Esophagus mucosa (tissue), 1 donor: ENCODE measurements around the gene HLA-DRB1. TPM values are rescaled to one million over a fixed set of nuclear protein-coding genes. Genes with fewer than 3 reads are reported as not detected.
"Not testable (repeated sequence)": the region's sequence is repeated elsewhere in the genome, so short reads cannot be mapped to it uniquely, and the experiment has no call there.

Experiments
- ATAC-seq: fragments of 200-7000 bp; cut with Tn5 transposase; one replicate; pipeline ENCODE4 v1.9.1; 2020
- total RNA-seq: library from RNA; stranded (reverse); gene quantifications from one replicate; pipeline ENCODE4 v1.2.4, GENCODE V29; 2023
- donor health status: DM: yes; HTN: yes; CAD: no.

Gene HLA-DRB1
- total RNA-seq: 17.3 TPM

- ATAC-seq: peak; percentile 97
These were observed at the start of gene HLA-DRB1 for GRCh38 chr6:32589596-32590449. Gene HLA-DRB1, minus strand, starts transcription at chr6:32589848. Its CDS starts 106 bp downstream, at chr6:32589742.

DNA sequence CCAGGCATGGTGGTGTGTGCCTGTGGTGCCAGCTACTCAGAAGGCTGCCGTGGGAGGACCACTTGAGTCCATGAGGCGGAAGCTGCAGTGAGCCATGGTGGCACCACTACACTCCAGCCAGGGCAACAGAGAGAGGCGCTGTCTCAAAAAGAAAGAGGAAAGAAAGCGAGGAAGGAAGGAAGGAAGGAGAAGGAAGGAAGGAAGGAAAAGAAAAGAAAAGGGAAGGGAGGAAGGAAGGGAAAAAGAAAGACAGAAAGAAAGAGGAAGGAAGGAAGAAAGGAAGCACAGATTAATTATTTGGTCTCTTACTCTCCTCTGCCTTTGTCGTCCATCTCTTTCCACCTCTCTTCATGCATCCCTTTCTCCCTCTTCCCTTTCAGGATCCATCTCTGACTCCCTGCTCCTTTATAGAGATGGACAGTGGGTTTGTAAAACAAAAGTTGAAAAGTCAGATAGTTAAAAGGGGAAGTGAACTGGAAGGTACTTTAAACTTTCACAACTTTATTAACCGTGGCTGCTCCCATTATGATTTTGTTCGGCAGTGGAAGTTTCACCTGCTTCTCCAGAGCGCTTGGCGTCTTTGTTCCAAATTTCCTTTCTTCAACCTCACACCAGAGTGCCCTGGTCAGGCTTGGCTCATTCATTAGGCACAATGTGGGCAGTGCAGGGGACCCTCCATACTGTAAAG lies 49.0 kb upstream of the HLA-DRB1 start:
- ATAC-seq: no peak

GRCh38 chr6:32637883-32638282 lies 48.2 kb upstream of the HLA-DRB1 start:
- ATAC-seq: no peak

- ATAC-seq: peak; percentile 45
These were observed 47.7 kb upstream of the HLA-DRB1 start, which contains the start of gene HLA-DQA1 for GRCh38 chr6:32637219-32637880. Gene HLA-DQA1, plus strand, starts transcription at chr6:32637406. Its CDS starts 53 bp downstream, at chr6:32637459.

- no peak for ATAC-seq
These were observed 46.0 kb upstream of the HLA-DRB1 start for GRCh38 chr6:32635526-32636123.

DNA sequence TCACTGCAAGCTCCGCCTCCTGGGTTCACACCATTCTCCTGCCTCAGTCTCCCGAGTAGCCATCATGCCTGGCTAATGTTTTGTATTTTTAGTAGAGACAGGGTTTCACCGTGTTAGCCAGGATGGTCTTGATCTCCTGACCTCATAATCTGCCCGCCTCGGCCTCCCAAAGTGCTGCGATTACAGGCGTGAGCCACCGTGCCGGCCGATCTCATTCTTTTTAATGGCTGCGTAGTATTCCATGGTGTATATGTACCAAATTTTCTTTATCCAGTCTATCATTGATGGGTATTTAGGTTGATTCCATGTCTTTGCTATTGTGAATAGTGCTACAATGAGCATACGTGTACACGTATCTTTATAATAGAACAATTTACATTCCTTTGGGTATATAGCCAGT lies 40.1 kb upstream of the HLA-DRB1 start:
- not testable (repeated sequence) for ATAC-seq

DNA sequence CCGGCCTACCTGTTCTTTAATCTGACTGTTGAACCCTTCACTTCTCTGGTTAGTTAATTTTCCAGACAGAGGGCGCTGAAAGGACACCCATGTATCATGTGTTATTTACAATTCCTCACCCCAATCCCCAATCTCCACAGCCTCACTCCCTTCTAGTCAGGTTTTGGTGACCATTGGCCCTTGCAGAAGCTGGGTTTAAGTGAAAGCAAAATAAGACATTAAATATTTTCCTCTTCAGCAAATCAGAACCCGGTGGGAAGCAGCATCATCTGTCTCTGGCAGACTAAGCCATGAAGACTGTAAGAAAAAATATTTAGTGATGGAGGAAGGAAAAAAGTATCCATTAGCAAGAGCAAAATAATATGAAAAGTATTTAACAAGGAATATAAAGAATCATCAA lies 38.2 kb upstream of the HLA-DRB1 start:
- ATAC-seq: no peak

DNA sequence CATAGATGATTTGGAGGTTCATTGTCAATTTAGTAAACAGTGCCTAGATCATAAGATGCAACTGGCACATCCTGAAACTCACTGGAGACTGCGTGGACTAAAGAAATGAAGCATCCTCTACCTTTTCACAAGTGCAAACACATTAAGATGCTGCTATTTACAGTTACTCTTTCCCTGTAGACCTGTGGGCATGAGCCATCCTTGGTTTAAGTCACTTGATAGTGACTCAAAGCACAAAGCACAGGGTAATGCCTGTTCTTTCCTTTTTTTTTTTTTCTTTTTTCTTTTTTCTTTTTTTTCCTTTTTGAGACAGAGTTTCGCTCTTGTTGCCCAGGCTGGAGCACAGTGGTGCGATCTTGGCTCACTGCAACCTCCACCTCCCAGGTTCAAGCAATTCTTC lies 37.6 kb upstream of the HLA-DRB1 start:
- ATAC-seq: no peak

GRCh38 chr6:32625137-32625536 lies 35.5 kb upstream of the HLA-DRB1 start:
- no peak for ATAC-seq

DNA sequence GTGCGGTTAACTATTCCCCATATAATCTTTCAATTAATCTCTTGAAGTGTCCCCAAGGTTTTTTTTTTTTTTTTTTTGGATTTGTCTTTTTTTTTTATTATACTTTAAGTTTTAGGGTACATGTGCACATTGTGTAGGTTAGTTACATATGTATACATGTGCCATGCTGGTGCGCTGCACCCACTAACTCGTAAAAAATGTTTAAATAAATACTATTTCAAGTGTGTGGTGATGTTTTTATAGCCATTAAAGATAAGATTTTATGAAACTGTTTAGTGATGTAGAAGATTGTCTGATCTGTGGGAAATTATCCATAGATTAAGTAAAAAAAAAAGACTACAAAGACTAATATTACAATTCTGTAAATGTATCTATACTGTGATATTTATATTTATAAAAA lies 34.9 kb upstream of the HLA-DRB1 start:
- no peak for ATAC-seq

DNA sequence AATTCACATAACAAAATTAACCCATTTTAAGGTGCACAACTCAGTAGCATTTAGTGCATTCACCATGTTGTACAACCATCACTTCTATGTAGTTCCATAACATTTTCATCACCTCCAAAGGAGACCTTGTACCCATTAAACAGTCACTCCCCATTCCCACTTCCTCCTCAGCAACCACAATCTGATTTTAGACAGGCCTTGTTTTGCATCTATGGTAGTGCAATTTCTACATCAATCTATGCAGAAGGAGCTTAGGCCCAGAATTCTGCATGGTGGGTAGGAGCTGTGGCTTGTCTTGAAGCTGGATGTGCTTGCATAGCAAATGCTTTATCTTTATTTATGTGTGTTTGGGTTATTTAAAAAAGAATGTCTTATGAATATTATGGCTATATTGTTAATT lies 34.0 kb upstream of the HLA-DRB1 start:
- no peak for ATAC-seq

DNA sequence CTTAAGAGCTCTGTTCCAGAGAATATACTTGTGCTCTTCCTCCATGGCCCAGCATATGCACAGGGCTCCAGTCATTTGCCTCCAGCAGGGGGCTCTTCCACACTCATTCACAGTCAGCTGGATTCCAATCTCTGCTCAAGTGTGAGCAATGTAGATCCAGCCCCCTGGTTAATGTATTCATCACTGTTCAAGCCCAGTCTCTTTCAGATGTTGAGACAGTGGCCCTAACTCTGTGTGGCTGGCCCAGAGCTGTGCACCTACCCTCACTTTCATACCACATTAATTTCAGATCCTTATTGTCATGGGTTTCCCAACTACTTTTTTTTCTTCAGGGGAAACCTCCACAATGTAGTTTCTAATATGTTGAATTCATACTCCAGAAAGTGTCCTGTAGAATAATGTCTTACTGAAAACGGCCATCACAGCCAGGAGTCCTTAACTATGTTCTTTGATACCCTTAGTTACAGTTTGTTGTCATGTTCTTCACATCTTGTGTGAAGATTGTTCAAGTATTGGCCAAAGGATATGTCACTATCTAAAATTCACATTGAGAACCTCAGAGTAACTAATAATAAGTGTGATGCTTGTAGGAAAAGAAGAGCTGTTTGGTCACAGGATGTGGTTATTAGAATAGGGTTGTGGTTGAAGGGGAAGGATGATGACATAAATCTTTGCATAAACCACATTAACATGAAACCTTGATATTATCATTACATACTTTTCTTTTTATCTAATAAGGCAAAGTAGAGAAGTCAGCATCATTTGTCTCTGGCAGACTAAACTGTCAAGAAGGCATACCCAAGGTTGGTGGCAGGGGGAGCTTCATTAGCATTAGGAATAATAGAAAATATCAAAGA lies 33.1 kb upstream of the HLA-DRB1 start:
- peak; percentile 77 for ATAC-seq

DNA sequence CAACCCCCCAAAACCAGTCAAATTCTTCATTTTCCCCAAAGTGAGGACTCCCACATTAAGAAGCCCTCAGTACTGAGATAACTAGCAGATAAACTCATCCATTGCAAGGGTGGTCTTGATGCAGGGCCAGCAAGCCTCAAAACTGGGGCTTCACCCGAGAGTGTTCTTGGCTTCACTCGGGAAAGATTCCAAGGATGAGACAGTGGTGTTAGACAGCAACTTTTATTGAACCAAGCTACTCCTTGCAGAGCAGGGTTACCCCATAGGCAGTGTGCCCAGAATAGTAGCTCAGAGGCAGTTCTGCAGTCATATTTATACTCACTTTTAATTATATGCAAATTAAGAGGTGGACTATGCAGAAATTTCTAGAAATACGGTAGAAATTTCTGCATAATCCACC lies 31.7 kb upstream of the HLA-DRB1 start:
- ATAC-seq: no peak

GRCh38 chr6:32617751-32618150 lies 28.1 kb upstream of the HLA-DRB1 start:
- no peak for ATAC-seq

GRCh38 chr6:32615885-32616532 lies 26.4 kb upstream of the HLA-DRB1 start:
- ATAC-seq: no peak

DNA sequence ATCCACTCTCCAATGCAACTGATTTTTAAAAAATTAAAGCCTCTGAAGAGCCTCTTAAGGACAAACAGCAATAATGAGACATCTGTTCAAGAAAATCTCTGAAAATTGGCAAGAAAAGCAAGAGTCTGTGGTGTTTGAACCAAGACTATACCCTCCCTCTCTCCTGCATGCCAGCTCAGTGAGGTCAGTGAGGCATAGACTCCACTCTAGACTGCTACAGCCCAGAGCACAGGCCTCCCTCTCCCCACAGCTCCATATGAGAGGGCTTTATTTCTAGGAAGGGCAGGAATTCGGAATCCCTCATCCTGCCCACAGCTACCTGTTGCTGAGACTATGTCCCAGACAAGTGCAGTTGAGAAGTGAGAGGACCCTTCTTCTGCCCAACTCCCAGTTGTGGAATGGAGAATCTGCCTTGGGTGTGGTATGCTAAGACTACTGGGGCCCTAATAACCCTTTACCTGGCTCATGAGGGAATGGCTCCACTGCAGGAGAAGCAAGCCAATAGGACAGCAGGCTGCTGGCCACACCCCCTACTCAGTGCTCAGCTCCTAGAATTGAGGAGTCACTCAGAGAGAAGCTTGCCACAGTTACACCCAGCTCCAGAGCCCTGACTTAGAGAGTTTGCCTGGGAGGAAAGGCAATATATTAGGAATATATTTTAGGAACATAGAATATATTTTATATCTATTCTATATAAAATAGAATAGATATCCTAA lies 24.9 kb upstream of the HLA-DRB1 start:
- no peak for ATAC-seq

DNA sequence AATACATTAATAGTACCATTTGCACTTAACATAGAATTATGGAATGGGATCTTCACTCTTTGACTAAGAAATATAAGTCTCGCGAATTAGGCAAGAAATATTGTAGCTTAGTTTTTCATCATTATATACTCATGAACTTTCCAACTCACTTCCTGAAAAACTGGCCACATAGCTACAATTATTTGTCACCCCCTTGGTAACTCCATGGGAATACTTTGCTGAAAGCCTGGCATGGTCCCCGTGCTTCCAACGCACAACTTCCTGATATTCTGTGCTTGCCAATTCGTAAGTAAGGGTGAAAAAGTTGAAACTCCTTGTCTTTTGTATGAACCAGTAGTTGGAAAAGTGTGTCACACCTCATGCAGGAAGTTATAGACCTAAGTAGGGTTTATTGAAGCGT lies 23.8 kb upstream of the HLA-DRB1 start:
- no peak for ATAC-seq

- ATAC-seq: no peak
These were observed 21.1 kb upstream of the HLA-DRB1 start for GRCh38 chr6:32610682-32611296.

DNA sequence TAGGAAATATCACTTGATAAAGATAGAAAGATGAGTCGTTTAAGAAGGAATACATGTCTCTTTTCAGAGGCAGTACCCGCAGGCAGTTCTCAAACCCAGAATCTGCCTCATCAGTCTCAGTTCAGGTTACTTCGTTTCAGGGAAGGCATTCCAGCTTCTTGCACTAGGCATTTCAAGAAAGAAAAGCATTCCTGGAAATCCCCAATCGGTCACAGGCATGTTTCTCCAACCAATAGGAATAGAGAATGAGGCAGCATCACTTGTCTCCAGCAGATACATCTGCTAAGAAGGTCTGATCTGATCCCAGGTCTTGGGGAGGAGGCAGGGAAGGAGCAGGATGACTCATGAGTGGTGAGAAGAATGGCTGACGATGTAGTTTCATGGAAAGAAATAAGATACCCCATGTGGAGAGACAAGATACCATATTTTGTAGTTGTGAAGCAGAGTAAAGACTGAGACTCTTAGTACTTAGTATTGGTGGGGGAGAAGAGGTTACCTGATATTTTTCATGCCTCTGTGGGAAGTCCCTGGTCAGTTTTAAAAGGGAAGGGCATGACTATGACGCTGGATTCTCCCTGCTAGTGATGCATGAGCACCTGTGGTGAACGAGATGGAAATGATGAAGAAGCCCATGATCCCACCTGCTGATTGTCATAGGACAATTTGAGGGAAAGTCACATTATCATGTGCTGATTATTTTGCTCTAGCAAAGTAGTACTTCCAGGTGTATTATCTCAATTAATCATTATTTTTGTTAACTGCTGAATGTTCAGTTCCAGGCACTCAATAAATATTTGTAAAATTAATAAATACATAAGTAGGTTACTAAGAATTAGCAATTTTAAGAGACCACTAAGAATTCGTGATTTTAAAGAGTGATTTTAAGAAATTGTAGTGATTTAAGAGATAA lies 20.3 kb upstream of the HLA-DRB1 start:
- peak; percentile 100 for ATAC-seq
